Hematopoietic multipotent progenitor cell treated with erythropoietin and hydrocortisone succinate and interleukin-3 and kit ligand, for 8 days (in vitro differentiated cells): Measurements from ENCODE around the gene HOXC10.
A peak's percentile ranks its signal among the peaks of the same experiment; 100 is the strongest.

ENCODE experiments used
- DNase-seq: peaks from one replicate; pipeline ENCODE4 v3.0.0-alpha.2; 2015

Gene HOXC10

DNA sequence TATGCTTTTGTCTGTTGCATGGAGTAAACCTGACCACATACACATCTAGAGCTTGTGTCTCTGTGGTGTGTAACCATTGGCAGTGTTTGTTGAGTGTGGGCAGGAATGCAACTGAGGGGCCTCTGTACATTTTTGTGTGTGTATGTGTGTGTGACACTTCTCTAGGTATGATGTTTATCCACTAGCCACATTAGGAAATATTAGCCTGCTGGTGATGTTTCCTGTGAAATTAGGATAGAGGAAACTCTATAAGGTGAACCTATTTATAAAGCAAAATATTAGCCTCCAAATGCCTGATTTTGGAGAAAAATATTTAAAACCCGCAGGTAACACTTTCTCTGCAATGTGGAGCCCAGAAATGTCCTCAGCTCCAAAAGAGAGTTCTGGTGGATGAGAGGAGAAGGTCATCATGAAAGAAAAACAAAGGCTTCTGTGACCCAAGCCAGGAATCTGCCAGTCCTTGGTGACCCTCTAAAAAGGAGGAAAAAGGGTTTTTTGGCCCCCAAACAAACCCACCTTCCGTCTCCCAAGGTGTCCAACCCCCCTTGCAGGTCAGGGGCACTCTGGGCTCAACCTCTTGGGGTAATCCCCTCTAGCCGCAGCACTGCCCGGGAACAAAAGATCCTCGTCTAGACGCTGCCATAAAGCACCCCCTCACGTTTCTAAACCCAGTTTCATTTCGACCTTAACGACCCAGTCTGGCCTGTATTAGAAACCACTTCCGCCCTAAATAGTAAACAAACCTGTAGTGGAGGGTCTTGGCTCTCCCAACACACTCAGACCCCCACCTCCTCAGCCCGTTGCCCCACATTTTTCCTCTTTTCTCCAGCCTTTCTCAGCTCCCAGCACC lies 7.1 kb upstream of the HOXC10 start:
- DNase-seq = no peak

DNA sequence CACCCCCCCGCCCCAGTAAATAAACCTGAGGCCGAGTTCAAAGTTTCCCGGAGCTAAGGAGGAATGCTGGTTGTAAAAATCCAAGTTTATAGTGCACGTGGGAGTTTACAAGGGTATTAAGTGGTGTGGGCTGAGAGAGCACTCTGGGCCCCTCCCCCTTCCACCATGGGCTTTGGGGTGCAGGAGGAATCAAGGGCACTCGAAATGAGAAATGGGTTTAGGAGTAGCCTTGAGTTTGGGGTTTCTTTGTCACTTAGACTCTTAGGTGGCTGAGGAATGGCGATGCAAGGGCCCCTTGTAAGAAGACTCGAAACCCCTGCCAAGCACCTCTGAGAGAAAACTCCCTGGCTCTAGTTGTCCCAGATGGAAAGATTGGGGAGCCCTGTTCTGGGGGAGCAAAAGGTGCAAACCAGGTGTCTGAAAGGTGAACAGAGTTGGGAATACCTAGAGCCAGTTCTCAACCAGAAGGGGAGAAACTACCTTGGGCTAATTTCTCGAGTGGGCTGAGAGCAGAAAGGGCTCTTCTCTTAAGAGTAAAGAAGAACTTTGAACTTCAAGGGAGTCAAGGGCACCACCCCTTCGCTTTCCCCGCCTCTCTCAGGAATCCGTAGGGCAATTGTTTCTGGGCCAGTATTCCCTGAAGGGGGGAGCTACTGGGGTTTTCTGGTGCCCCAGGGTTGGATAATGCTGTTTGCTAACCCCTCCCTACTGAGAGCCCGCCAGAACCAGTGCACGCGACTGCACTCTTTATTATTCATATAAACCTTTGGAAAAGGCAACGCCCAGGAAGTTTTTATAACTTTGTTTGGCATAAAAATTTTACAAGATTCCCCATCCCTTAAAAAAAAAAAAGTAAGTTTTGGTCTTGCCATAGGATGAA lies 6.2 kb upstream of the HOXC10 start:
- DNase-seq = no peak

- no peak for DNase-seq
These were observed 4.7 kb upstream of the HOXC10 start for GRCh38 chr12:53980104-53980801.

DNA sequence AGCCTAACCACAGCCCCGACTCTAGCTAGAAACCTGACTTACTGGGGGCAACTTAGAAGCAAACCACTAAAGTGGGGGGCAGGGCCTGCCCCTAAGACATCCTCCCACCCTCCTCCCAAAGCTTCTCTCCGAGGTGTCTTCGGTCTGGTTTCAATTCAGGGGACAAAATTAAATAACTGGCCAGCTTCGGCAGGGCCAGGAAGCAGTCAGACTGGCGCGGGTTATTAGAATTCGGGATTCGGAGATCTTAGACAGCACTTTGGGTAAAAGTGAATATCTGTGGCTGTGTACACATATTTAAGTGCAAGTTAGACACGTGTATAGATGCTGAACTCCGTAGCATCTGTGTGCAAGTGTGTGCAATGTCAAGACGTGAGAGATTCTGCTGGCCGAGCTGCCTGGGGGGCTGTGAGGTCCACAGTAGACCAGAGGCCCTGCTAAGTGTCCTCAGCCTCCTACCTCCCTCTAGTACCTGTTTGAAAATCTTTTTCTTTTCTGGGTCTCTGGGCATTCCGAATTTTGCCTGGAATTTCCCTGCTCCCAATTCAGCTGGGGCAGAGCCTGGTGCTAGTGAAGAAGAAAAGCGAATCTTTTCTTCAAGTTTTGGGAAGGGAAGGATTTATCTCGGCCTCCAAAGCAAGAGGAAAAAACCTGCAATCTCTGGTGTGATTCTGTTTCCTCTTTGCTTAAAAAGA lies 4.0 kb upstream of the HOXC10 start:
- no peak for DNase-seq

DNA sequence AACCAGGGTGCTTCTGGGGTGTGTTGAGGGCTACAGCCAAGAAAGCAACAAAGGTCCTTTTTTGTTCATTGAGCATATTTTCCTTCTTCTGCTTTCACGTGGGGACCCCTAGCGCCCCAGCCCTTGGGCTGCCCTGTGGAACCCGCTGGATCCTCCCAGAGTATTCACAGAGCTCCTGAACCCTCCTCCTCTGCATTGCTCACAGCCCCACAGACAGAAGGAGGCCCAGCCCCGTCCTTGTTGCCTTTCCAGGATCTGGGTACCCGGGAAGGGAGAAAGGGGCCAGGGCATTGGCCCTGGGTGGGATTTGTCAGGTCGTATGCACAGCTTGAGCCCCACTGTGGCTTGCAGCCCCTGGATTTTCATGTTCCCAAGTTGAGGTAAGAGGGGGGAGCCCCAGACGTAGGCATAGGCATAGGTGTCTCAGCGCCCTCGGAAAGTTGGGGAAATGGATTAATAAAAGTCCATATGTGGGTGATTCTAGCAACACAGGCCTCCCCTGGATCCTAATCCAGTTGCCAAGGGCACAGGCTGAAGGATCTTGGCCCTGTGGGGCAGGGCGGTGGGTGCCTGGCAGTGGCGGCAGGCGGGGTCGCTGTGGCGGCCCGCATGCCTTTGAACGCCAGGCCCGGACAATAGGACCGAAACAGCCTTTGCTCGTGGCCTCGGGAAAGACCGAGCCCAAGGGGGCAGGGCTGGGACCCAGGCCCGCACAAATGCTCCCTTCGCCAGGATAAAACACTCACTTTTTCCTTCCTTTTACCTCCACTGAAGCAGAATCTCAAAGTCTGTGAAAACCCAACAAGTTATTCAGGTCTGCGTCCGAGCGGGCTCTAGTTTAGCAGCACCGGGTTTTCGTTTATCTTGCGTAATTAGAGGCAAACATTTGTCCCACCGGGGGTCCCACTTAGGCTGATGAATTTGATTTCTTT lies 3.0 kb upstream of the HOXC10 start:
- no peak for DNase-seq

- DNase-seq = no peak
These were observed 2.0 kb upstream of the HOXC10 start for GRCh38 chr12:53982648-53983567.

DNA sequence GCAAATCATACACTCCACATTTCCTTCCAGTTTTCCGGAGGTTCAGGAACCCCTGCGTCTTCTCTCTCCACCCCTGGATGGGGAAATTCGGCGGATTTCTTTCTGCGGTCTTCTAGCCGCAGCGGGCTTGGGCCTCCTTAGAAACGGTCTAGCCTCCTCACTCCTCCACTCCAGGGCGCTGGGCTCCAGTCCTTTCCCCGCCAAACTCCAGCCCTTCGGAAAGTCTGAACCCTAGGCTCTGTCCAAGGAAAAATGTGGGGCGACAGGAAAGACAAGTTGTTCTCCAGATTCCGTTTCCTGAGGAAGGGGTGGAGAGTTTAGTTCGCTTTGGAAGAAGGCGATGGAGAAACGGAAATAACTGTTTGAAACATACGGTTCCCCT lies 1.4 kb upstream of the HOXC10 start:
- DNase-seq = no peak

DNA sequence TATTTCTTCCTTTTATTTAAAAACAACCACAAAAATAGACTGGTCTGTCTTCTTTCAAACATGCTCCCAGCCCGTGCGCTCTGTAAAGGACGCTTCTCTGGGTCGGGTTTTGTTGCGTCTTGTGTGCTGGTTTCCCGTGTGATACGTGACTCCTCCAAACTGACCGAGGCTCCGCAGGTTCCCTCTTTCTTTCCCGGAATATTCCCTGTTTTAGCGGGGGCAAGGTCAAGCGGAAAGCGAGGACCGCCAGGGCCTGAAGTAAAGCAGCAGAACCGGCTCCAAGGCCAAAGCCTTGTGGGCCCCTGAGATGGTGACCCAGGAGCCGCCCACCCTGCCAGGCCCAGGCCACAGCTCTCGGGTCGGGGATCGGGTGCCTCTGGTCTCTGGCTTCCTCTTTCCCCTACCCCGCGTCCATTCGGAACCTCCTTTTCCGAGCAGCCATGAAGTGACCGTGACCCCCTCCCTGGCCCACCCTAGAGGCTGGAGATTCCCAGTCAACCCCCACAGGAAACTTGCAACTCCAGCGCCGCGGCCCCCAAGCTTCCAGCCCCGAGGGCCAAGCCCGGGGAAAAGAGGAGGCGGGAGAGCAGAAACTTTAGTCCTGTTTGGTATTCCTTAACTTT lies 885 bp upstream of the HOXC10 start:
- DNase-seq = no peak

GRCh38 chr12:53985692-53985993 lies 697 bp downstream of the HOXC10 start:
- no peak for DNase-seq

DNA sequence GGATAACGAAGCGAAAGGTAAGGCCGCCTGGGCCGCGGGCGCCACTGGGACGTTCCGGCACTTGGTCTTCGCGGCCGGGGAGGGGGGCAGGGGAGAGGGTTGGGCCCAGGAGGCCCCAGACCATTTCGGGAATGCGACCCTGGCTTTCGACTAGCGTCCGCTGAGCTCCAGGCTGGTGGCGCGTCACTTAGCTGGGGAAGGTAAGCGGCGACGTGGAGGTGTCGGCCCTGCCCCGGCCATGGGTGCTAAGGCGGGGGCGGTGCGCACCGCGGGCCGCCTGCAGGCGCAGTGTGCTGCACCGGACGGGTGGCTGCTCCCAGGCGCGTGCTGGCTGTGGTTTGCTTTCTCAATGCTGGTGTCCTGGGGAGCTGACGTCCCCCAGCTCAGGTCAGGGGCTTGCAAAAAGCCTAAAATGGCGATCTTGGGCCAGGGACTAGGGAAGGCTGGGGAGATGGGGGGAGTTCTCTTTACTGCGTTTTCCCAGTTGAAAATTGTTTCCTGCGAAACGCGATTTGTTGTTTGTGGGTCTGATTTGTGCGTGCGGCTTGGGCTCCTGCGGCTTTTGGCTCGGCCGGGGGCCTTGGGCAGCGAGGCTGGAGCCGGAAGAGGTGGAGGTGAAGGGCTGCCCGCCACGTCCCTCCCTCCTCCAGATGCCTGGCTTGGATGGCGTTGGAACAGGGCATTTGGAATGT lies 1.2 kb downstream of the HOXC10 start:
- no peak for DNase-seq

DNA sequence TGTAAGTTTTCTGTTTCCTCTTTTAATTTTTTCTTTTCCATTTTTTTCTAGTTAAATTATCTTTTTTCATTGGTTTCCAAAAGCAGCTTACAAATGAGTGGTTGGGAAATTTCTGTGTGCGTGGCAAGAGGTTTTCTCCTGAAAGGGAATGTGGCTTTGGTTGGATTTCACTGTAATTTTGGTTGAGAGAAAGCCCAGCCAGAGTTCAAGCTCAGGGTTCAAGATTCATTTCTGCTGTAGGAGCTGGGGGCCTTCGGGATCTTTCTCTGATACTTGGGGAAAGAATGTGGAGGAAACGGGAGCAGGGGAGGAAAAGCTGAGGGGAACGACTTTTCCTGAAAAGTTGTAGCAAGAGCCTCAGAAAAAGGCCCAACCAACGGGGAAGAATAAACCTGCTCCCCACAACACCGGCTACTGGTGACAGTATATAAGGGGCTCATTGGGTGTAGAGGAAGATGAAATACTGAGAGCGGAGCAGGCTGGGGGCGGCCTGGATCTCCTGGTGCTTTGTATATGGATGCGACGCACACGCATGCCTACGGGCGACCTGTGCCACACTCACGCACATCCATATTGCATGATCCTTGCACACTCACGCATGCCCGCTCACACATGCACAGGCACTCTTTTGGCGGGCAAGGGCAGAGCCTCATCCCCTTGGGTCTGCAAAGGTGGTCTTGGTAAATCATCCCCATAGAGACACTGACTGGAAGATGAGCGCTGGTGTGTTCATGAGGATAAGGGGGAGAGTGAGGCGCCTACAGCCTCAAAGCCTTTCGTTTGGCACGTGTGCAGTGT lies 1.9 kb downstream of the HOXC10 start:
- no peak for DNase-seq

DNA sequence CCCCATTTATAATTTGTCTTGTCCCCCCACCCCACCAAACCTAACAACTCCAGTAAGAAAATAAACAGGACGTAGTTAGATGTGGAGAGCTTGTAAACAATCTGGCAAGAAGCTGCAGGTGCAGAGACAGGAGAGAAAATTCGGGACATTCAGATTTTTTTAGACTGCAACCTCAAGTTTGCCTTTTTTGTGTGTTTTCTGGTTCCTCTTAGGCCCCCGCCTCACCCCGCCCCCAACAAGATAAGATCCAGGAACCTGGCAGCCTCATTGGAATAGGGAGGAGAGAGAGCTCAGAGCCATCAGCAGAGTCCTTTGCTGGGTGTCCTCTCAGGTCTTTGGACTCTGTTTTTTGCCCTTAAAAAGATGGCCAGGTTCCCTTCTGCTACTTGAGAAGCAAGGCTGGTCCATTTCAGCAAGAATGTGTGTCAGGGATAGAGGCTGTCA lies 2.9 kb downstream of the HOXC10 start:
- no peak for DNase-seq

DNA sequence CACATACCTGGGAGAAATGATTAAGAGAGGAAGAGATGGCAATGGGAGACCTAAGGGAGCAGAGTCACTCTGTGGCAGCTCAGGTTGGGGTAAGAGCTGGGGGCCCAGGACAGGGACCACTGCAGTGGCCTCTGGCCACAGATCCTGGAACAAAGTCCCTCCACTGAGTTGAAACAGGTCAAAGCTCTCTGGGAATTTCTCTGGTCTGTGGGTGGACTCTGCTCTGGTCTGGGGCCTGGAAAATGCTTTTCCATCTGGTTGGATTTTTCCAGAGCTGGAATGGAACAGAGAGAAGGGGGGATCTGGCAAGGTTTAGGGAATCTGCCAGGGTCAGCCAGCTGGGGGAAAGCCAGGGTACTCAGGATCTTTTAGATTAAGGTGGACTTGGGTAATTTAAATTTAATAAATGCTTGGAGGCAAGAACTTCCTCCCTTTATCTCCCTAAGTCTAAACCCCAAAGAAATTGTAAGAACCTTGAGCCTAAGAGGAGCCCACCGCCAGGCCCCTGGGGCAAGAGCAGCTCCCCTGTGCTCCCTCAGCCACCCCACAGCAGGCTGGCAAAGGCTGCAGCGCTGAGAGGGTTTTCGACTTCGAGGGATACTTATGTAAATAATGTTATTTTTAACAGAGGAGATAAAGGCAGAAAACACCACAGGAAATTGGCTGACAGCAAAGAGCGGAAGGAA lies 3.7 kb downstream of the HOXC10 start:
- DNase-seq = no peak

DNA sequence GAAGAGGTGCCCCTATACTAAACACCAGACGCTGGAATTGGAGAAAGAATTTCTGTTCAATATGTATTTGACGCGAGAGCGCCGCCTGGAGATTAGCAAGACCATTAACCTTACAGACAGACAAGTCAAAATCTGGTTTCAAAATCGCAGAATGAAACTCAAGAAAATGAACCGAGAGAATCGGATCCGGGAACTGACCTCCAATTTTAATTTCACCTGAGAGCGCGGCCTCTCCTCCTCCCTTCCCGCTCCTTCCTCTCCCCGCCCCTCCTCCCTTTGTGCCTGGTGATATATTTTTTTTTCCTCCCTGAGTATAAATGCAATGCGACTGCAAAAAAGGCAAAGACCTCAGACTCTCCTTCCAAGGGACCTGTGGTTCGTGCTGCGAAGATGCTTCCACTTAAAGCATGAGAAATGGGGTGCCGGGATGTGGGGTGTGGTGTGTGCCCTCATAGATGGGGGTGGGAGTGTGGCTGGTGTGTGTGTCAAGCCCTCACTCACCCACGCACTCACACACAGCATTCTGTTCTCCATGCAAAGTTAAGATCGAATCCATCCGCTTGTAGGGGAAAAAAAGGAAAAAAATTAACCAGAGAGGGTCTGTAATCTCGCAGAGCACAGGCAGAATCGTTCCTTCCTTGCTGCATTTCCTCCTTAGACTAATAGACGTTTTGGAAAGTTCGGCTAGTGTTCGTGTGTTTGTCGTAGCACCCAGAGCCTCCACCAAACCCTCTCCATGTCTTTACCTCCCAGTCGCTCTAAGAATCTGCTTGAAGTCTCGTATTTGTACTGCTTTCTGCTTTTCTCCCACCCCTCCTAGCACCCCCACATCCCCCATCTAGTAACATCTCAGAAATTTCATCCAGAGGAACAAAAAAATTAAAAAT lies 4.5 kb downstream of the HOXC10 start:
- DNase-seq = peak; percentile 50

DNA sequence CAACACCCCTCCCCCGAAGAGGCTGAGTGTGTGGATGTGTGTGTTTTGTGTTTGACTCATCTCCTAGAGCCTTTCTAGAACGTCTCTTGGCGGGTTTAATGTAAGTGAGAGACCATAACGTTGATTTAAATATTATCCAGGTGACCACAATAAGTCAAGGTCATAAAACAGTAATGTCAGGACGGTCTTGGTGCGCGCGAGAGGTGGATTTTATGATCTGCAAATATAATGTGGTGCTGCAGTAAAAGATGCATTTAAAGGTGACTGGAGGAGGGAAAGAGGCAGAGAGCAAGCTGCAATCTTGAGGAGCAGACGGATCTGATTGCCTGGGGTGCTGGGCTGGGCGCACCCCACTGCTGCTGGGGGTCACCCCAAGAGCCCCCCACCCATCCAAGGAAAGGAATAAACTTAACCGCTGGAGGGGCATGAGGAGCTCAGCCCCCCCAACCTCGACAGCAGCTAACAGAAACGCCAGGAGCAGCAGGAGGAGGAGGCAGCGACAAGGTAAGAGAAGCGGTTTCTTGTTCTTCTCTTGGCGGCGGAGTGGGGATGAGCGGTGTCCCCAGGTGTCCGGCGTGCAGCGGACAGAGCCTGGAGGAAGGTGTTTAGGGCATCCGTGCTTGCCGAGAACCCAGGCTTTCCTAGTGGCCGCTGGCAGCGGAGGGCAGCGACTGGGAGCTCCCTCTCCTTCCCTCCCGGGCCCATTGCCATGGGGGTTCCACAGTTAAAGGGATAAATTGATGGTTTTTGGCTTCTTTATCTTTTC lies 5.5 kb downstream of the HOXC10 start:
- no peak for DNase-seq

DNA sequence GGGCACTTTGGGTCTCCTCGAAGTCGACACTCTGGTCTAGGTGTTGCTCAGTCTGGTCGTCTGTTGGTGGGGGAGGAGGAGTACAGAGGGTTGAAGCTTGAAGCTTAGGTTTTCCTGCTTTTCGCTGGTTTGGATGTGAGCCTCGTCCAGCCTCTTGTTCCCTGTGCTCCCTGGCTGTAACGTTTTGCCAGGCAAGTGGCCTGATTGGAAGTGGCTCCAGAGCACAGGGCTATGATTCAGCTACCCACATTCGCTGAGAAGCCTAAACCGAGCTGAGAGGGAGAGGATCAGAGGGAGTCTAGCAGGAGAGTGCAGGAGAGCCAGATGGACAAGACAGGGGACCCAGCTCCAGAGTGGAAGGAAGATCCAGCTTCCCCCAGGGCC lies 6.1 kb downstream of the HOXC10 start:
- DNase-seq = no peak
